ENCODE data around the gene CCDC148. TPM values are rescaled to one million over a fixed set of nuclear protein-coding genes. Genes with fewer than 3 reads are reported as not detected.

Gene CCDC148
- total and polyA plus RNA-seq, 10 of the 15 experiments (the other 5 are each of a cell fraction or from before 2014, with no cell fraction given) = 0.07 to 0.30 (median 0.18) TPM; not detected in 7

DNA sequence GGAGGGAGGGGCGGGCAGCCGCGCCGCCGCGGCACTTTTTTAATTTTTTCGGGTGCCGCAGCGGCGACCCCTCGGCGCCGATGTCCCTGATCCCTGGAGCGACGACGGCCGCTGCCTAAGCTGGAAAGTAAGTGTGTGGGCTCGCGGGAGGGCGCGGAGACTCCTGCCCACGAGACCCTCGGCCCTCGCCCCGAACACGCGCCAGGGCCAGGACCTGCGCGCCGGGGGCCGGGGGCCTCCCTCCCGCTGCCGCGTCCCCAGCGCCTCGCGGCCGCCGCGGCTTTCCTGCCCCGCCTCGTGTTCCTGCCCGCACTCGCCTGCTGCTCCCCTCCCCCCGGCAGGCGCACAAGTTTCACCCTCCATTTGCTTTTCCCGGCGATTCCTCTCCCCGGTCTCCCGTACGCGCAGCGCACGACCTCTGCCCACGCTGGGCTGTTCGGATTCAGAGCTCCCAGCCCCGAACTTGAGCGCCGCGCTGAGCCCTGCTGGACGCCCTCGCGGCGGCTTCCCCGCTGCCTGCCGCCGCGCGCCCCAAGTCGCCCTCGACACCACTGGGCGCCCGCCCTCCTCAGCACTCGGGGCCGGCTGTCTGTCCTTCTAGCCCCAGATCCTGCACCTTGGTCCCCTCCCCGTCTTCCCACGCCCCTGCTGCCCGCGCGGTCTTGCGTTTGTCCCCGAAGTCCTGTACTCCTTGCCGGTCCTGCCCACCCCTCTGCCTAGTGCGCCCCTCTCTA lies 706 bp upstream of the CCDC148 start (continued):
- TF ChIP-seq, protein P1, sequence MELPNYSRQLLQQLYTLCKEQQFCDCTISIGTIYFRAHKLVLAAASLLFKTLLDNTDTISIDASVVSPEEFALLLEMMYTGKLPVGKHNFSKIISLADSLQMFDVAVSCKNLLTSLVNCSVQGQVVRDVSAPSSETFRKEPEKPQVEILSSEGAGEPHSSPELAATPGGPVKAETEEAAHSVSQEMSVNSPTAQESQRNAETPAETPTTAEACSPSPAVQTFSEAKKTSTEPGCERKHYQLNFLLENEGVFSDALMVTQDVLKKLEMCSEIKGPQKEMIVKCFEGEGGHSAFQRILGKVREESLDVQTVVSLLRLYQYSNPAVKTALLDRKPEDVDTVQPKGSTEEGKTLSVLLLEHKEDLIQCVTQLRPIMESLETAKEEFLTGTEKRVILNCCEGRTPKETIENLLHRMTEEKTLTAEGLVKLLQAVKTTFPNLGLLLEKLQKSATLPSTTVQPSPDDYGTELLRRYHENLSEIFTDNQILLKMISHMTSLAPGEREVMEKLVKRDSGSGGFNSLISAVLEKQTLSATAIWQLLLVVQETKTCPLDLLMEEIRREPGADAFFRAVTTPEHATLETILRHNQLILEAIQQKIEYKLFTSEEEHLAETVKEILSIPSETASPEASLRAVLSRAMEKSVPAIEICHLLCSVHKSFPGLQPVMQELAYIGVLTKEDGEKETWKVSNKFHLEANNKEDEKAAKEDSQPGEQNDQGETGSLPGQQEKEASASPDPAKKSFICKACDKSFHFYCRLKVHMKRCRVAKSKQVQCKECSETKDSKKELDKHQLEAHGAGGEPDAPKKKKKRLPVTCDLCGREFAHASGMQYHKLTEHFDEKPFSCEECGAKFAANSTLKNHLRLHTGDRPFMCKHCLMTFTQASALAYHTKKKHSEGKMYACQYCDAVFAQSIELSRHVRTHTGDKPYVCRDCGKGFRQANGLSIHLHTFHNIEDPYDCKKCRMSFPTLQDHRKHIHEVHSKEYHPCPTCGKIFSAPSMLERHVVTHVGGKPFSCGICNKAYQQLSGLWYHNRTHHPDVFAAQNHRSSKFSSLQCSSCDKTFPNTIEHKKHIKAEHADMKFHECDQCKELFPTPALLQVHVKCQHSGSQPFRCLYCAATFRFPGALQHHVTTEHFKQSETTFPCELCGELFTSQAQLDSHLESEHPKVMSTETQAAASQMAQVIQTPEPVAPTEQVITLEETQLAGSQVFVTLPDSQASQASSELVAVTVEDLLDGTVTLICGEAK (IDR thresholded peaks at IDR 0.05; ENCODE audit: borderline replicate concordance) = no peak
- TF ChIP-seq ZNF217 (IDR thresholded peaks at IDR 0.05) (no peak), KDM1A (IDR thresholded peaks at IDR 0.05; ENCODE audit: borderline replicate concordance) (no peak), JUND (IDR thresholded peaks at IDR 0.05; ENCODE audit: low read depth, low read length) (no peak), BACH1 (IDR thresholded peaks at IDR 0.05; ENCODE audit: borderline replicate concordance) (0 out of 2 replicates have a peak, but pooled peaks have one; percentile 17), ASH2L (IDR thresholded peaks at IDR 0.05; ENCODE audit: borderline replicate concordance, low read depth) (no peak), STAT3 (IDR thresholded peaks at IDR 0.05; ENCODE audit: low read depth, low read length) (no peak), NBN (IDR thresholded peaks at IDR 0.05) (no peak), NFYA (IDR thresholded peaks at IDR 0.05; ENCODE audit: borderline replicate concordance, low read depth, low read length) (no peak), RB1 (IDR thresholded peaks at IDR 0.05; ENCODE audit: borderline replicate concordance) (no peak), GATAD2B (conservative IDR thresholded peaks at IDR 0.05; ENCODE audit: low read depth) (peak; percentile 52)
- TF ChIP-seq, protein P2, sequence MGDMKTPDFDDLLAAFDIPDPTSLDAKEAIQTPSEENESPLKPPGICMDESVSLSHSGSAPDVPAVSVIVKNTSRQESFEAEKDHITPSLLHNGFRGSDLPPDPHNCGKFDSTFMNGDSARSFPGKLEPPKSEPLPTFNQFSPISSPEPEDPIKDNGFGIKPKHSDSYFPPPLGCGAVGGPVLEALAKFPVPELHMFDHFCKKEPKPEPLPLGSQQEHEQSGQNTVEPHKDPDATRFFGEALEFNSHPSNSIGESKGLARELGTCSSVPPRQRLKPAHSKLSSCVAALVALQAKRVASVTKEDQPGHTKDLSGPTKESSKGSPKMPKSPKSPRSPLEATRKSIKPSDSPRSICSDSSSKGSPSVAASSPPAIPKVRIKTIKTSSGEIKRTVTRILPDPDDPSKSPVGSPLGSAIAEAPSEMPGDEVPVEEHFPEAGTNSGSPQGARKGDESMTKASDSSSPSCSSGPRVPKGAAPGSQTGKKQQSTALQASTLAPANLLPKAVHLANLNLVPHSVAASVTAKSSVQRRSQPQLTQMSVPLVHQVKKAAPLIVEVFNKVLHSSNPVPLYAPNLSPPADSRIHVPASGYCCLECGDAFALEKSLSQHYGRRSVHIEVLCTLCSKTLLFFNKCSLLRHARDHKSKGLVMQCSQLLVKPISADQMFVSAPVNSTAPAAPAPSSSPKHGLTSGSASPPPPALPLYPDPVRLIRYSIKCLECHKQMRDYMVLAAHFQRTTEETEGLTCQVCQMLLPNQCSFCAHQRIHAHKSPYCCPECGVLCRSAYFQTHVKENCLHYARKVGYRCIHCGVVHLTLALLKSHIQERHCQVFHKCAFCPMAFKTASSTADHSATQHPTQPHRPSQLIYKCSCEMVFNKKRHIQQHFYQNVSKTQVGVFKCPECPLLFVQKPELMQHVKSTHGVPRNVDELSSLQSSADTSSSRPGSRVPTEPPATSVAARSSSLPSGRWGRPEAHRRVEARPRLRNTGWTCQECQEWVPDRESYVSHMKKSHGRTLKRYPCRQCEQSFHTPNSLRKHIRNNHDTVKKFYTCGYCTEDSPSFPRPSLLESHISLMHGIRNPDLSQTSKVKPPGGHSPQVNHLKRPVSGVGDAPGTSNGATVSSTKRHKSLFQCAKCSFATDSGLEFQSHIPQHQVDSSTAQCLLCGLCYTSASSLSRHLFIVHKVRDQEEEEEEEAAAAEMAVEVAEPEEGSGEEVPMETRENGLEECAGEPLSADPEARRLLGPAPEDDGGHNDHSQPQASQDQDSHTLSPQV (IDR thresholded peaks at IDR 0.05) = no peak
- TF ChIP-seq, protein P3, sequence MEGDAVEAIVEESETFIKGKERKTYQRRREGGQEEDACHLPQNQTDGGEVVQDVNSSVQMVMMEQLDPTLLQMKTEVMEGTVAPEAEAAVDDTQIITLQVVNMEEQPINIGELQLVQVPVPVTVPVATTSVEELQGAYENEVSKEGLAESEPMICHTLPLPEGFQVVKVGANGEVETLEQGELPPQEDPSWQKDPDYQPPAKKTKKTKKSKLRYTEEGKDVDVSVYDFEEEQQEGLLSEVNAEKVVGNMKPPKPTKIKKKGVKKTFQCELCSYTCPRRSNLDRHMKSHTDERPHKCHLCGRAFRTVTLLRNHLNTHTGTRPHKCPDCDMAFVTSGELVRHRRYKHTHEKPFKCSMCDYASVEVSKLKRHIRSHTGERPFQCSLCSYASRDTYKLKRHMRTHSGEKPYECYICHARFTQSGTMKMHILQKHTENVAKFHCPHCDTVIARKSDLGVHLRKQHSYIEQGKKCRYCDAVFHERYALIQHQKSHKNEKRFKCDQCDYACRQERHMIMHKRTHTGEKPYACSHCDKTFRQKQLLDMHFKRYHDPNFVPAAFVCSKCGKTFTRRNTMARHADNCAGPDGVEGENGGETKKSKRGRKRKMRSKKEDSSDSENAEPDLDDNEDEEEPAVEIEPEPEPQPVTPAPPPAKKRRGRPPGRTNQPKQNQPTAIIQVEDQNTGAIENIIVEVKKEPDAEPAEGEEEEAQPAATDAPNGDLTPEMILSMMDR (IDR thresholded peaks at IDR 0.05 in 2 of 3, conservative IDR thresholded peaks at IDR 0.05 in 1 of 3; ENCODE audit: control insufficient read depth in 2 of 3, extremely low read depth in 1 of 3, insufficient read depth in 1 of 3, low read depth in 3 of 3, low read length in 3 of 3) = no peak
- TF ChIP-seq, protein P4, sequence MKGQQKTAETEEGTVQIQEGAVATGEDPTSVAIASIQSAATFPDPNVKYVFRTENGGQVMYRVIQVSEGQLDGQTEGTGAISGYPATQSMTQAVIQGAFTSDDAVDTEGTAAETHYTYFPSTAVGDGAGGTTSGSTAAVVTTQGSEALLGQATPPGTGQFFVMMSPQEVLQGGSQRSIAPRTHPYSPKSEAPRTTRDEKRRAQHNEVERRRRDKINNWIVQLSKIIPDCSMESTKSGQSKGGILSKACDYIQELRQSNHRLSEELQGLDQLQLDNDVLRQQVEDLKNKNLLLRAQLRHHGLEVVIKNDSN (IDR thresholded peaks at IDR 0.05; ENCODE audit: borderline replicate concordance, extremely low read length, insufficient read depth, low read depth, low read length) = no peak
